MCF 10A (cell line): ENCODE data around the gene TBC1D3B. TPM values are rescaled to one million over a fixed set of nuclear protein-coding genes. Genes with fewer than 3 reads are reported as not detected.

Experiments used
- BruUV-seq: library from RNA; stranded (reverse); fragments of 400-500 nt; replicated peaks from 2 replicates; lab custom pipeline; 2021; lab: Mats Ljungman, UMichigan
- CTCF ChIA-PET: fragments of 300-600 bp; sonication (Branson Sonifier 250); formaldehyde crosslinking; extraction: SDS; loops from one replicate; lab custom pipeline; 2021; ENCODE audit warnings: antibody characterized with exemption, inconsistent platforms; lab: Yijun Ruan, JAX
- POLR2A ChIA-PET: fragments of 300-600, 350-650 bp; sonication (Branson Sonifier 250); formaldehyde crosslinking; extraction: SDS; loops from one replicate; lab custom pipeline; 2020; ENCODE audit warnings: antibody characterized with exemption, inconsistent platforms; lab: Yijun Ruan, JAX
- DNase-seq: peaks from one replicate; pipeline ENCODE4 v3.0.0-alpha.2; 2018; ENCODE audit not compliant: unreplicated experiment
- H3K27ac Mint-ChIP-seq: one replicate; pipeline ENCODE4 v1.8.0; 2022; ENCODE audit warnings: mild to moderate bottlenecking, low read depth, mixed read lengths; ENCODE audit not compliant: unreplicated experiment
- H3K27me3 Mint-ChIP-seq: one replicate; pipeline ENCODE4 v1.8.0; 2022; ENCODE audit warnings: mixed read lengths; ENCODE audit not compliant: insufficient read depth, unreplicated experiment
- H3K36me3 Mint-ChIP-seq: one replicate; pipeline ENCODE4 v1.8.0; 2022; ENCODE audit warnings: mild to moderate bottlenecking, moderate library complexity, mixed read lengths; ENCODE audit not compliant: insufficient read depth, unreplicated experiment
- H3K4me1 Mint-ChIP-seq: one replicate; pipeline ENCODE4 v1.8.0; 2022; ENCODE audit warnings: mixed read lengths; ENCODE audit not compliant: insufficient read depth, unreplicated experiment
- H3K4me3 Mint-ChIP-seq: one replicate; pipeline ENCODE4 v1.8.0; 2022; ENCODE audit warnings: mild to moderate bottlenecking, moderate library complexity, mixed read lengths; ENCODE audit not compliant: unreplicated experiment
- H3K9me3 Mint-ChIP-seq: one replicate; pipeline ENCODE4 v1.8.0; 2022; ENCODE audit warnings: mixed read lengths; ENCODE audit not compliant: unreplicated experiment
- intact Hi-C: fragments of 100-400 bp; cut with micrococcal nuclease; formaldehyde crosslinking; loops from 2 replicates; pipeline ENCODE4 v1.14.1; 2022
- total RNA-seq: library from RNA; stranded (reverse); gene quantifications from 2 replicates; pipeline ENCODE4 v1.2.3, GENCODE V29; 2022
- TF ChIP-seq, protein P1 (sequence below): fragments of 200-600 bp; IDR thresholded peaks from one replicate; pipeline ENCODE4 v1.8.0; 2022; ENCODE audit warnings: antibody characterized with exemption, mild to moderate bottlenecking; ENCODE audit not compliant: unreplicated experiment

The TBC1D3B gene
- total RNA-seq, 1 experiment from 2014 or later = 12.5 TPM

DNA sequence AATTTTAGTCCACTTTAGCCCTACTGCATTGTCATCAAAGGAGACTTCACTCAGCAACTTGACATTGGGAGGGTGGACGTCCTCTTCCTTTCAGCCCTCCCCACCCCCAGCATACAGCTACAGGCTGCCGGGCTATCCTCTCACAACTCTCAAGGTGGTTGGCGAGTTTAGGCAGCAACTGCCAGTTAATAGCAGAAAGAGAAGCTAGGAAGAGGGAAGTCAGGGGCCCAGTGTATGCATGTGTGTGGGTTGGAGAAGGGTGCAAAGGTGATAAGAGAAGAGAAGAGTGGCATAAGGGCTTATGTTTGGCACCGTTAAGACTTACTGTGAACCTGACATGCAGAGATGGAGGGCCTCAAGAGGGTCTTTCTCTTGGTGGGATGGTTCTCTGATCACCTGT, 41.0 kb downstream of the TBC1D3B start:
- no peak overlapping the region for H3K27ac Mint-ChIP-seq
- peaks cover 70% of the 10 kb centered on the region for H3K27me3 Mint-ChIP-seq
- no peaks in the 10 kb centered on the region for H3K9me3 Mint-ChIP-seq
- intact Hi-C loops = loop anchor here (10.0 kb wide), 2 partner anchors 61 to 121 kb away; partner anchors contain the start of gene CCL23
- no peaks in the 10 kb centered on the region for H3K4me1 Mint-ChIP-seq
- no peak overlapping the region for H3K4me3 Mint-ChIP-seq
- TF ChIP-seq, protein P1, sequence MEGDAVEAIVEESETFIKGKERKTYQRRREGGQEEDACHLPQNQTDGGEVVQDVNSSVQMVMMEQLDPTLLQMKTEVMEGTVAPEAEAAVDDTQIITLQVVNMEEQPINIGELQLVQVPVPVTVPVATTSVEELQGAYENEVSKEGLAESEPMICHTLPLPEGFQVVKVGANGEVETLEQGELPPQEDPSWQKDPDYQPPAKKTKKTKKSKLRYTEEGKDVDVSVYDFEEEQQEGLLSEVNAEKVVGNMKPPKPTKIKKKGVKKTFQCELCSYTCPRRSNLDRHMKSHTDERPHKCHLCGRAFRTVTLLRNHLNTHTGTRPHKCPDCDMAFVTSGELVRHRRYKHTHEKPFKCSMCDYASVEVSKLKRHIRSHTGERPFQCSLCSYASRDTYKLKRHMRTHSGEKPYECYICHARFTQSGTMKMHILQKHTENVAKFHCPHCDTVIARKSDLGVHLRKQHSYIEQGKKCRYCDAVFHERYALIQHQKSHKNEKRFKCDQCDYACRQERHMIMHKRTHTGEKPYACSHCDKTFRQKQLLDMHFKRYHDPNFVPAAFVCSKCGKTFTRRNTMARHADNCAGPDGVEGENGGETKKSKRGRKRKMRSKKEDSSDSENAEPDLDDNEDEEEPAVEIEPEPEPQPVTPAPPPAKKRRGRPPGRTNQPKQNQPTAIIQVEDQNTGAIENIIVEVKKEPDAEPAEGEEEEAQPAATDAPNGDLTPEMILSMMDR = no peak
- H3K36me3 Mint-ChIP-seq = no peaks in the 10 kb centered on the region
- DNase-seq = no peak
- ChIA-PET CTCF (interaction anchor here (2.0 to 2.5 kb wide), 2 partner anchors 13 to 166 kb away, joined by 10 to 11 read pairs; no protein-coding TSS in a partner anchor), POLR2A (no interaction called here)
- no TSS peak for BruUV-seq

- Mint-ChIP-seq H3K4me3 (no peak overlapping the region), H3K27ac (no peak overlapping the region), H3K36me3 (no peaks in the 10 kb centered on the region), H3K4me1 (no peaks in the 10 kb centered on the region), H3K27me3 (peaks cover 85% of the 10 kb centered on the region), H3K9me3 (no peaks in the 10 kb centered on the region)
- ChIA-PET CTCF (interaction anchor here (0.5 to 12.3 kb wide), 4 partner anchors 15 to 559 kb away, joined by 4 to 109 read pairs (median 8); no protein-coding TSS in a partner anchor), POLR2A (interaction anchor here (0.6 to 1.3 kb wide), 4 partner anchors 10 to 300 kb away, joined by 3 to 5 read pairs (median 3); no protein-coding TSS in a partner anchor)
- BruUV-seq = no TSS peak
- TF ChIP-seq, protein P1 = no peak
- intact Hi-C loops = loop anchor here (10.0 kb wide), 2 partner anchors 59 to 119 kb away; partner anchors contain the start of gene CCL23
- peak; percentile 44 for DNase-seq
These were observed 42.7 kb downstream of the TBC1D3B start for GRCh38 chr17:36133602-36134236.

GRCh38 chr17:36132421-36132831, 44.0 kb downstream of the TBC1D3B start:
- POLR2A ChIA-PET = no interaction called here
- DNase-seq = no peak
- Mint-ChIP-seq H3K27ac (no peak overlapping the region), H3K36me3 (no peaks in the 10 kb centered on the region), H3K9me3 (peaks cover 4% of the 10 kb centered on the region), H3K4me1 (no peaks in the 10 kb centered on the region), H3K4me3 (no peak overlapping the region), H3K27me3 (peaks cover 87% of the 10 kb centered on the region)
- BruUV-seq = no TSS peak
- TF ChIP-seq, protein P1 = no peak
- CTCF ChIA-PET = interaction anchor here (0.6 to 12.3 kb wide), 4 partner anchors 9 to 163 kb away, joined by 3 to 109 read pairs (median 4); no protein-coding TSS in a partner anchor
- intact Hi-C loops = loop anchor here (10.0 kb wide), 2 partner anchors 58 to 118 kb away; partner anchors contain the start of gene CCL23

GRCh38 chr17:36131931-36132330, 44.5 kb downstream of the TBC1D3B start:
- no peak for DNase-seq
- ChIA-PET CTCF (interaction anchor here (0.6 to 12.3 kb wide), 5 partner anchors 9 to 260 kb away, joined by 3 to 109 read pairs (median 4); no protein-coding TSS in a partner anchor), POLR2A (no interaction called here)
- no peaks in the 10 kb centered on the region for H3K4me1 Mint-ChIP-seq
- H3K36me3 Mint-ChIP-seq = no peaks in the 10 kb centered on the region
- H3K27ac Mint-ChIP-seq = no peak overlapping the region
- no peak overlapping the region for H3K4me3 Mint-ChIP-seq
- intact Hi-C loops = loop anchor here (10.0 kb wide), 2 partner anchors 57 to 117 kb away; partner anchors contain the start of gene CCL23
- TF ChIP-seq, protein P1 = no peak
- peaks cover 87% of the 10 kb centered on the region for H3K27me3 Mint-ChIP-seq
- no TSS peak for BruUV-seq
- H3K9me3 Mint-ChIP-seq = peaks cover 6% of the 10 kb centered on the region
